HG03097 (cell line): ENCODE results near the gene ABHD17A.
"Not testable (repeated sequence)": the region's sequence is repeated elsewhere in the genome, so short reads cannot be mapped to it uniquely, and the experiment has no call there.

Experiments used
- ATAC-seq: cut with Tn5 transposase; IDR thresholded peaks from one replicate; pipeline ENCODE4 v1.9.1; 2021; ENCODE audit not compliant: unreplicated experiment, low FRiP score

The ABHD17A gene

GRCh38 chr19:1882089-1882785 is 3.1 kb downstream of the ABHD17A start:
- no peak for ATAC-seq

GRCh38 chr19:1881393-1882088 is 3.8 kb downstream of the ABHD17A start:
- ATAC-seq = not testable (repeated sequence)

GRCh38 chr19:1880611-1881392 is 4.5 kb downstream of the ABHD17A start:
- no peak for ATAC-seq

GRCh38 chr19:1879982-1880381 is 5.3 kb downstream of the ABHD17A start:
- not testable (repeated sequence) for ATAC-seq

GRCh38 chr19:1878583-1878982 is 6.7 kb downstream of the ABHD17A start:
- ATAC-seq = not testable (repeated sequence)

GRCh38 chr19:1877280-1877660 is 8.0 kb downstream of the ABHD17A start:
- ATAC-seq = not testable (repeated sequence)

GRCh38 chr19:1876496-1877279 is 8.6 kb downstream of the ABHD17A start:
- peak; percentile 15 for ATAC-seq

- ATAC-seq = peak; percentile 87
These were observed 9.4 kb downstream of the ABHD17A start for GRCh38 chr19:1875646-1876495.

GRCh38 chr19:1875265-1875645 is 10.0 kb downstream of the ABHD17A start:
- not testable (repeated sequence) for ATAC-seq

GRCh38 chr19:1874554-1875185 is 10.6 kb downstream of the ABHD17A start:
- no peak for ATAC-seq

- ATAC-seq = no peak
These were observed 11.5 kb downstream of the ABHD17A start for GRCh38 chr19:1873524-1874473.

- ATAC-seq = no peak
These were observed 12.3 kb downstream of the ABHD17A start for GRCh38 chr19:1872807-1873523.

- no peak for ATAC-seq
These were observed 13.7 kb downstream of the ABHD17A start for GRCh38 chr19:1871630-1872029.

- ATAC-seq = no peak
These were observed 14.1 kb downstream of the ABHD17A start for GRCh38 chr19:1871140-1871597.

GRCh38 chr19:1868971-1869370 is 16.3 kb downstream of the ABHD17A start:
- no peak for ATAC-seq

GRCh38 chr19:1867349-1867724 is 18.0 kb downstream of the ABHD17A start:
- ATAC-seq = no peak

- ATAC-seq = no peak
These were observed 18.5 kb downstream of the ABHD17A start for GRCh38 chr19:1866693-1867348.
